Peyer's patch (tissue), 4 donors: Measurements from ENCODE around the gene RTTN.

ENCODE experiments used
- CTCF ChIP-seq, 6 experiments: fragments of 450-650 bp in 4 of 6; fragments of 200-600 bp in 2 of 6; sonication (generic) in 1 of 6; IDR thresholded peaks; one replicate each; pipeline ENCODE4 v1.5.1; 2017 to 2019; ENCODE audit warnings: antibody characterized with exemption in 6 of 6, mild to moderate bottlenecking in 3 of 6, moderate library complexity in 1 of 6
- POLR2A ChIP-seq, 2 donors: fragments of 450-650 bp; IDR thresholded peaks; one replicate each; pipeline ENCODE4 v1.5.1; 2017; ENCODE audit warnings: antibody characterized with exemption in 2 of 2, mild to moderate bottlenecking in 2 of 2, moderate library complexity in 2 of 2

- TF ChIP-seq CTCF (IDR thresholded peaks at IDR 0.05) = no peak
- TF ChIP-seq POLR2A (IDR thresholded peaks at IDR 0.05) = no peak
These were observed 56.3 kb downstream of the RTTN start for GRCh38 chr18:70149156-70149555.
